IPS-15b (cell line): ENCODE measurements around the gene GRM7.

Experiments used
- H3K27me3 ChIP-seq: one replicate; pipeline ENCODE4 v1.6.1; 2013; ENCODE audit warnings: low read length; ENCODE audit not compliant: control insufficient read depth, insufficient read depth
- H3K36me3 ChIP-seq: one replicate; pipeline ENCODE4 v1.6.1; 2013; ENCODE audit warnings: low read length; ENCODE audit not compliant: control insufficient read depth, insufficient read depth
- H3K4me1 ChIP-seq: one replicate; pipeline ENCODE4 v1.6.1; 2013; ENCODE audit warnings: mild to moderate bottlenecking, low read length; ENCODE audit not compliant: control insufficient read depth, insufficient read depth
- H3K4me3 ChIP-seq: one replicate; pipeline ENCODE4 v1.5.1; 2013; ENCODE audit warnings: low read depth, low read length
- H3K9ac ChIP-seq: one replicate; pipeline ENCODE4 v1.6.1; 2013; ENCODE audit warnings: low read depth, mild to moderate bottlenecking, low read length
- H3K9me3 ChIP-seq: one replicate; pipeline ENCODE4 v1.6.1; 2013; ENCODE audit warnings: mild to moderate bottlenecking, low read length; ENCODE audit not compliant: control insufficient read depth, insufficient read depth

The GRM7 gene

GRCh38 chr3:7254251-7254650 is 393.3 kb downstream of the GRM7 start:
- Histone ChIP-seq H3K4me3 (no peak overlapping the region), H3K9me3 (no peaks in the 10 kb centered on the region), H3K36me3 (no peaks in the 10 kb centered on the region), H3K4me1 (no peaks in the 10 kb centered on the region), H3K9ac (no peak overlapping the region), H3K27me3 (no peaks in the 10 kb centered on the region)

GRCh38 chr3:7260975-7261374 is 400.1 kb downstream of the GRM7 start:
- no peaks in the 10 kb centered on the region for H3K4me1 ChIP-seq
- no peak overlapping the region for H3K9ac ChIP-seq
- H3K9me3 ChIP-seq, result no peaks in the 10 kb centered on the region
- H3K36me3 ChIP-seq, result no peaks in the 10 kb centered on the region
- no peak overlapping the region for H3K4me3 ChIP-seq
- H3K27me3 ChIP-seq, result no peaks in the 10 kb centered on the region

GRCh38 chr3:7263347-7264195 is 402.7 kb downstream of the GRM7 start:
- Histone ChIP-seq H3K4me1 (no peaks in the 10 kb centered on the region), H3K36me3 (no peaks in the 10 kb centered on the region), H3K9me3 (no peaks in the 10 kb centered on the region), H3K27me3 (no peaks in the 10 kb centered on the region), H3K4me3 (no peak overlapping the region), H3K9ac (no peak overlapping the region)

GRCh38 chr3:7264196-7264526 is 403.2 kb downstream of the GRM7 start:
- H3K27me3 ChIP-seq, result no peaks in the 10 kb centered on the region
- H3K36me3 ChIP-seq, result no peaks in the 10 kb centered on the region
- no peaks in the 10 kb centered on the region for H3K4me1 ChIP-seq
- no peak overlapping the region for H3K9ac ChIP-seq
- no peak overlapping the region for H3K4me3 ChIP-seq
- no peaks in the 10 kb centered on the region for H3K9me3 ChIP-seq

GRCh38 chr3:7265736-7266135 is 404.8 kb downstream of the GRM7 start:
- H3K27me3 ChIP-seq, result no peaks in the 10 kb centered on the region
- no peaks in the 10 kb centered on the region for H3K4me1 ChIP-seq
- no peaks in the 10 kb centered on the region for H3K36me3 ChIP-seq
- H3K9me3 ChIP-seq, result no peaks in the 10 kb centered on the region
- H3K4me3 ChIP-seq, result no peak overlapping the region
- H3K9ac ChIP-seq, result no peak overlapping the region

GRCh38 chr3:7266551-7266950 is 405.6 kb downstream of the GRM7 start:
- Histone ChIP-seq H3K9me3 (no peaks in the 10 kb centered on the region), H3K4me3 (no peak overlapping the region), H3K9ac (no peak overlapping the region), H3K27me3 (no peaks in the 10 kb centered on the region), H3K4me1 (no peaks in the 10 kb centered on the region), H3K36me3 (no peaks in the 10 kb centered on the region)

GRCh38 chr3:7270731-7271130 is 409.8 kb downstream of the GRM7 start:
- Histone ChIP-seq H3K36me3 (no peaks in the 10 kb centered on the region), H3K27me3 (no peaks in the 10 kb centered on the region), H3K4me1 (no peaks in the 10 kb centered on the region), H3K9ac (no peak overlapping the region), H3K4me3 (no peak overlapping the region), H3K9me3 (no peaks in the 10 kb centered on the region)

GRCh38 chr3:7271631-7272030 is 410.7 kb downstream of the GRM7 start:
- H3K4me1 ChIP-seq, result no peaks in the 10 kb centered on the region
- H3K36me3 ChIP-seq, result no peaks in the 10 kb centered on the region
- H3K9me3 ChIP-seq, result no peaks in the 10 kb centered on the region

GRCh38 chr3:7272203-7272602 is 411.3 kb downstream of the GRM7 start:
- no peaks in the 10 kb centered on the region for H3K27me3 ChIP-seq
- H3K9ac ChIP-seq, result no peak overlapping the region
- no peak overlapping the region for H3K4me3 ChIP-seq
- H3K4me1 ChIP-seq, result no peaks in the 10 kb centered on the region
- no peaks in the 10 kb centered on the region for H3K9me3 ChIP-seq
- H3K36me3 ChIP-seq, result no peaks in the 10 kb centered on the region

More at GRCh38 chr3:7271631-7272030, 410.7 kb downstream of the GRM7 start:
- no peak overlapping the region for H3K9ac ChIP-seq
- no peak overlapping the region for H3K4me3 ChIP-seq
- no peaks in the 10 kb centered on the region for H3K27me3 ChIP-seq

- H3K4me1 ChIP-seq, result no peaks in the 10 kb centered on the region
- no peaks in the 10 kb centered on the region for H3K9me3 ChIP-seq
- no peak overlapping the region for H3K9ac ChIP-seq
- no peak overlapping the region for H3K4me3 ChIP-seq
- no peaks in the 10 kb centered on the region for H3K36me3 ChIP-seq
- no peaks in the 10 kb centered on the region for H3K27me3 ChIP-seq
Observed at GRCh38 chr3:7275396-7275795, 414.5 kb downstream of the GRM7 start.

- Histone ChIP-seq H3K9me3 (no peaks in the 10 kb centered on the region), H3K9ac (no peak overlapping the region), H3K4me1 (no peaks in the 10 kb centered on the region), H3K27me3 (no peaks in the 10 kb centered on the region), H3K36me3 (no peaks in the 10 kb centered on the region), H3K4me3 (no peak overlapping the region)
Observed at GRCh38 chr3:7280318-7280717, 419.4 kb downstream of the GRM7 start.

GRCh38 chr3:7282988-7283387 is 422.1 kb downstream of the GRM7 start:
- Histone ChIP-seq H3K4me1 (no peaks in the 10 kb centered on the region), H3K4me3 (no peak overlapping the region), H3K9me3 (no peaks in the 10 kb centered on the region), H3K36me3 (no peaks in the 10 kb centered on the region), H3K9ac (no peak overlapping the region), H3K27me3 (no peaks in the 10 kb centered on the region)
